HUDEP-2 (cell line): ENCODE data around the gene FAM114A2.

ENCODE experiments used
- DNase-seq, 76 experiments: peaks; one replicate each; lab custom pipeline; 2025; ENCODE audit not compliant: unreplicated experiment in 76 of 76; lab: John Stamatoyannopoulos, UW

Gene FAM114A2

DNA sequence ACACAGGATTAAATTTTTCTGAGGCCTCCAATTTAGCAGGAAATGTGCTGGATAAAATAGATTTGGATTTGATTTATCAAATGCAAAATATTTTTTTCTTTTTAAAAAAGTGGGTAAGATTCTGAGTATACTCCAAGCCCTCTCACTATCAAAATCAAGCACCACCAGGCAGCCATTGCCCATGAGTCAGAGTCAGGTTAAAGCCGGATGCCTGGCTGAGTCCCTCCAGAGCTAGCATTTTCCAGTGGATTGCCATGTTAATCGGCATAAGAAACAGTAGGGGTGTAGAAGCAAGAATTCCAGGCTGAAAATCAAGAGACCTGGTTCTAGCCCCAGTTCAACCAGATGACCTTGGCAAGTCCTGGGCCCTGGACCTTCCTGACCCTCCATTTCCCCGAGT is 85.3 kb downstream of the FAM114A2 start:
- no peak for DNase-seq

DNA sequence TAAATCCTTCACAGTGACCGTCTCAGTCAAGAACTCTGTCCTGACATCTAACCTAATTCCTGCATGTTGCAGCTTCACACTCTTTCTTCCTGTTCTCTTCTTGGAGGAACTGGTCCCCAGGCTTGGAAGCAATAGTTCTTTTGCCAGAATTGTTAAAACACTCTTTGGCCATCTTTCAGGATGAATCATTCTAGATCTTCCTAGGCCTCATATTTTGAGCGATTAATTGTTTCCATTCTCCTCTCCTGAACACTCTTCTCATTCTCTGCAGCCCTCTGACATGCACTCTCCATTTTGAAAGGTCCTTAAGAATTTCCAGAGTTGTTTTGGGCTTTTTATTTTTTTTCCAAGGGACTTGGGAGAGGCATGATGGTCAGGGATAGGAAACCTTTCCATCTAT is 85.8 kb downstream of the FAM114A2 start:
- no peak for DNase-seq

DNA sequence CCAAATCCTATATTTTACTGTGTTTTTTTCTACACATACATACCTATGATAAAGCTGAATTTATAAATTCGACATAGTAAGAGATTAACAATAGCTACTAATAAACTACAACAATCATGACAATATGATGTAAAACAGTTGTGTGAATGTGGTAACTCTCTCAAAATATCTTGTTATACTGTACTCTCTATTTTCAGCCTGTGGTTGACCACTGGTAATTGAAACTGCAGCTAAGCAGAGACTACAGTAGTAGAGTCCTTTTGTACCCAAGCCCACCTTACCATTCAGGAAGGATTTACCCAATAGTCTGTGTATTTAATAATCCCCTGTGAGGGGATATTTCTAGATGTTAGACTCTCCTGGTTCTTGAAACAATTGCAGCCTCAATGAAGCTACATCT is 86.7 kb downstream of the FAM114A2 start:
- no peak for DNase-seq

DNA sequence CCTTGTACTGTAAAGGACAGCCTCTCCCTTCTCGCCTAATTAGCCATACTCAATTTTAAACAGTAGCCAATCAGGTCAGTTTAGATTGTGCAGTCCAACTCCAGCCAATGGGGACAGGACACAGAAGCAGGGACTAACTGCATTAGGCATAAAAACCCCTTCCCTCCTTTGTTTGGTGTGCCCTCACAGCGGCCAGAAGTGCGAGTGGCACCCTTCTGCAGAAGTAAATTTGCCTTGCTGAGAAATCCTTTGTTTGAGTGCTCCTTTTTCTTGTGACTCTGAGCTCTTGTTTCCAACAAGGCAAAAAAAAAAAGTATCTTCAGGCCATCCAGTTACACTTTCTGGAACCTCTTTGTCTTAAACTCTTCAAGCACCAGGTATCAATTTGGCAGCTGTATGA is 97.4 kb downstream of the FAM114A2 start:
- DNase-seq: no peak
